CD14-positive monocyte (primary cell): ENCODE results near the gene SUGCT. TPM values are rescaled to one million over a fixed set of nuclear protein-coding genes. Genes with fewer than 3 reads are reported as not detected.

Experiments used
- DNase-seq, 3 donors: peaks; one replicate each; pipeline ENCODE4 v3.0.0-alpha.2; 2011 to 2022
- H2AFZ ChIP-seq: 2 replicates; pipeline ENCODE4 v1.6.0; 2012; ENCODE audit warnings: mild to moderate bottlenecking, low read depth, low read length, inconsistent platforms; ENCODE audit not compliant: insufficient read depth, poor library complexity, severe bottlenecking
- H3K27ac ChIP-seq, 2 donors: 1 replicate in 1 of 2; 2 replicates in 1 of 2; pipeline ENCODE4 v1.5.1; 2012 to 2013; ENCODE audit warnings: low read length in 2 of 2, control low read depth in 1 of 2, inconsistent platforms in 1 of 2, low read depth in 1 of 2, mild to moderate bottlenecking in 1 of 2
- H3K27me3 ChIP-seq, 2 donors: one replicate each; pipeline versions ENCODE4 v1.6.0 to v1.6.1; 2011 to 2013; ENCODE audit warnings: low read length in 2 of 2; ENCODE audit not compliant: control insufficient read depth in 2 of 2, insufficient read depth in 2 of 2
- H3K36me3 ChIP-seq, 2 donors: replicated peaks in 1 of 2; 1 replicate in 1 of 2; 2 replicates in 1 of 2; pipeline versions ENCODE4 v1.5.1 to v1.6.1; 2012 to 2013; ENCODE audit warnings: low read length in 2 of 2, control low read depth in 1 of 2, inconsistent platforms in 1 of 2, mild to moderate bottlenecking in 1 of 2; ENCODE audit not compliant: insufficient read depth in 2 of 2, control insufficient read depth in 1 of 2
- H3K4me1 ChIP-seq, 2 donors: 1 replicate in 1 of 2; 2 replicates in 1 of 2; pipeline versions ENCODE4 v1.5.1 to v1.6.1; 2012 to 2013; ENCODE audit warnings: low read length in 2 of 2, control low read depth in 1 of 2, inconsistent platforms in 1 of 2, mild to moderate bottlenecking in 1 of 2, moderate library complexity in 1 of 2; ENCODE audit not compliant: insufficient read depth in 2 of 2, control insufficient read depth in 1 of 2
- H3K4me2 ChIP-seq: replicated peaks from 2 replicates; pipeline ENCODE3; 2012; ENCODE audit warnings: low read length, moderate library complexity, mild to moderate bottlenecking; ENCODE audit not compliant: poor library complexity, severe bottlenecking; ENCODE audit errors: extremely low read depth
- H3K4me3 ChIP-seq, 3 experiments: fragments of 200-600 bp in 1 of 3; sonication (generic) in 1 of 3; replicated peaks in 1 of 3; 1 replicate in 2 of 3; 2 replicates in 1 of 3; pipeline ENCODE4 v1.5.1; 2011 to 2013; ENCODE audit warnings: low read length in 3 of 3, mild to moderate bottlenecking in 3 of 3, control low read depth in 2 of 3, low read depth in 2 of 3, inconsistent platforms in 1 of 3, moderate library complexity in 1 of 3
- H3K79me2 ChIP-seq: 2 replicates; pipeline ENCODE4 v1.6.0; 2012; ENCODE audit warnings: mild to moderate bottlenecking, control low read depth, inconsistent platforms, low read length, moderate library complexity; ENCODE audit not compliant: insufficient read depth
- H3K9ac ChIP-seq: 2 replicates; pipeline ENCODE4 v1.6.0; 2017; ENCODE audit warnings: low read length, mild to moderate bottlenecking; ENCODE audit not compliant: insufficient read depth, poor library complexity, severe bottlenecking
- H3K9me3 ChIP-seq, 2 donors: replicated peaks in 1 of 2; 1 replicate in 1 of 2; 2 replicates in 1 of 2; pipeline versions ENCODE4 v1.5.1 to v1.6.1; 2012 to 2013; ENCODE audit warnings: low read length in 2 of 2, control low read depth in 1 of 2; ENCODE audit not compliant: control insufficient read depth in 1 of 2, insufficient read depth in 1 of 2
- H4K20me1 ChIP-seq: 2 replicates; pipeline ENCODE4 v1.6.0; 2012; ENCODE audit warnings: mild to moderate bottlenecking, low read length, control low read depth, moderate library complexity; ENCODE audit not compliant: insufficient read depth
- H3K27ac Mint-ChIP-seq, 7 donors: one replicate each; pipeline ENCODE4 v1.8.0; 2020; ENCODE audit warnings: mild to moderate bottlenecking in 7 of 7, mixed read lengths in 7 of 7, moderate library complexity in 6 of 7, inconsistent platforms in 2 of 7
- H3K27me3 Mint-ChIP-seq, 3 donors: one replicate each; pipeline ENCODE4 v1.8.0; 2021 to 2022; ENCODE audit warnings: low read depth in 3 of 3, mild to moderate bottlenecking in 3 of 3, mixed read lengths in 3 of 3, moderate library complexity in 3 of 3, inconsistent platforms in 1 of 3
- H3K36me3 Mint-ChIP-seq, 2 donors: one replicate each; pipeline ENCODE4 v1.8.0; 2020; ENCODE audit warnings: mixed read lengths in 2 of 2, inconsistent platforms in 1 of 2, mild to moderate bottlenecking in 1 of 2
- H3K4me1 Mint-ChIP-seq: one replicate; pipeline ENCODE4 v1.8.0; 2020; ENCODE audit warnings: mild to moderate bottlenecking, mixed read lengths
- H3K4me3 Mint-ChIP-seq, 2 donors: one replicate each; pipeline ENCODE4 v1.8.0; 2020; ENCODE audit warnings: mild to moderate bottlenecking in 2 of 2, mixed read lengths in 2 of 2, moderate library complexity in 1 of 2
- H3K9me3 Mint-ChIP-seq, 7 donors: one replicate each; pipeline ENCODE4 v1.8.0; 2020 to 2022; ENCODE audit warnings: mixed read lengths in 7 of 7, mild to moderate bottlenecking in 6 of 7, moderate library complexity in 6 of 7, inconsistent platforms in 2 of 7
- CTCF ChIP-seq: fragments of 200-600 bp; IDR thresholded peaks from one replicate; pipeline ENCODE4 v1.8.0; 2022; ENCODE audit warnings: antibody characterized with exemption, mild to moderate bottlenecking
- WGBS: methylation state at CpG from one replicate; pipeline ENCODE4 v1.1.5; 2013; ENCODE audit warnings: missing lambda C conversion rate; ENCODE audit not compliant: insufficient coverage; 5-methylcytosine and 5-hydroxymethylcytosine counted together
- intact Hi-C, 2 donors: fragments of 100-400 bp; cut with micrococcal nuclease; formaldehyde crosslinking; loops; one replicate each; pipeline versions ENCODE4 v1.15.0 to v1.15.1; 2023
- polyA plus RNA-seq, 3 donors: library from polyadenylated mRNA; depleted of rRNA in 1 of 3; unstranded in 2 of 3; stranded (reverse) in 1 of 3; fragments of 300-500 nt in 2 of 3; fragments of >200 nt in 1 of 3; fragmentation: Illumina TruSeq in 2 of 3; gene quantifications; 1 replicate in 2 of 3; 2 replicates in 1 of 3; pipeline ENCODE4 v1.2.3, GENCODE V29; 2012 to 2021

The SUGCT gene
- polyA plus RNA-seq, 3 donors = not detected

DNA sequence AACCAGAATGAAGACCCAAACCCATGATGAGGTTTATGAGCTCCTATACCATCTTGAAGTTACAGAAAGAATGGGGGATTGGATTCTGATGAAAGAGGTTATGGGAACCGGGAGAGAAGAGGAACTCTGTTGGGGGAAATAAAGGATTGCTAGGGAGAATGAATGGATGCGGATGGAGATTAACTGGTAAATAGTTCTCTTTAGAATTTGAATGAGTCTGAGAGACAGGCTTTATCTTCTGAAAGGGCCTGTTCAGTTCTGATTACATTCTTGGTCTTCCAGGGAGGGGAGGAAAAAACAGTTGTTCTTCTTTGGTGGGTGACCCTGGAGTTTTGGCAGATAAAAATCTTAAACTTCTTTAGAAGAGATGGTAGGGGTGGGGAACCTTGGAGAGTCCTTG lies 13.9 kb downstream of the SUGCT start:
- Mint-ChIP-seq H3K4me1 (no peaks in the 10 kb centered on the region), H3K9me3 (peaks cover 0 to 15% (median 7%) of the 10 kb centered on the region in 7 donors), H3K27ac (no peak overlapping the region), H3K4me3 (no peak overlapping the region), H3K36me3 (no peaks in the 10 kb centered on the region), H3K27me3 (peaks cover 0 to 7% (median 5%) of the 10 kb centered on the region in 3 donors)
- intact Hi-C loops = no loop called here
- H3K9ac ChIP-seq = no peak overlapping the region
- H3K4me3 ChIP-seq = no peak overlapping the region
- H4K20me1 ChIP-seq = no peaks in the 10 kb centered on the region
- H3K27me3 ChIP-seq = no peaks in the 10 kb centered on the region
- H3K4me2 ChIP-seq = no peak overlapping the region
- H3K9me3 ChIP-seq = peaks cover 0 to 10% of the 10 kb centered on the region in 2 donors
- no peaks in the 10 kb centered on the region for H3K4me1 ChIP-seq
- H3K27ac ChIP-seq = no peak overlapping the region
- 84% methylated on average over 2 of the region's 2 CpGs for WGBS
- no peak for TF ChIP-seq CTCF
- H2AFZ ChIP-seq = no peak overlapping the region
- no peaks in the 10 kb centered on the region for H3K79me2 ChIP-seq
- no peak for DNase-seq
- no peaks in the 10 kb centered on the region for H3K36me3 ChIP-seq

DNA sequence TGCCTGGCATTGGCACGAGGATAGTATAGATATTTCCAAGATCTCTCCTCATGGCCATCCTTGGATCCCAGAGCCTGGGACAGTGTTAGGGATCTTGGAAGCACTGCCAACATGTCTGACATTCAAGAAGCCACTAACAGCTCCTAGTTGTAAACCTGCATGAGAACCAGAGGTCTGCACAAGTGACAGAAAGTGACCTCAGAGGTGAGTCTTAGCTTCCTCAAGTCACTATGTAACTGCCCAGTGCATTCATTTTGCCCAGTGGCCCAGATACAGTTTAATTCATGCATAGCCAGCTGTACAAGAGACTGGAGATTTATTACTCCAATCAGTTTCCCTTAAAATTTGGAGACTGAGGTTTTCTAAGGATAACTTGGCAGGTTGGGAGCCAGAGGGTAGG lies 16.7 kb downstream of the SUGCT start:
- no peak overlapping the region for H3K27ac ChIP-seq
- H3K4me2 ChIP-seq = no peak overlapping the region
- H3K27ac Mint-ChIP-seq = peak overlapping the region in 1 of 7 donors; percentile 37
- peaks cover 0 to 15% (median 5%) of the 10 kb centered on the region in 7 donors for H3K9me3 Mint-ChIP-seq
- H3K27me3 Mint-ChIP-seq = peaks cover 0 to 6% (median 5%) of the 10 kb centered on the region in 3 donors
- intact Hi-C loops = no loop called here
- no peak overlapping the region for H3K9ac ChIP-seq
- DNase-seq = no peak
- no peaks in the 10 kb centered on the region for H3K36me3 Mint-ChIP-seq
- H4K20me1 ChIP-seq = no peaks in the 10 kb centered on the region
- H3K27me3 ChIP-seq = no peaks in the 10 kb centered on the region
- no peaks in the 10 kb centered on the region for H3K4me1 ChIP-seq
- 100% methylated on average over 1 of the region's 1 CpG for WGBS
- no peaks in the 10 kb centered on the region for H3K4me1 Mint-ChIP-seq
- no peak for TF ChIP-seq CTCF
- H3K4me3 ChIP-seq = no peak overlapping the region
- no peaks in the 10 kb centered on the region for H3K79me2 ChIP-seq
- no peak overlapping the region for H2AFZ ChIP-seq
- H3K4me3 Mint-ChIP-seq = no peak overlapping the region
- H3K9me3 ChIP-seq = peaks cover 0 to 5% of the 10 kb centered on the region in 2 donors
- no peaks in the 10 kb centered on the region for H3K36me3 ChIP-seq
